Transverse colon (tissue), 4 donors: ENCODE measurements around the gene EXTL2. TPM values are rescaled to one million over a fixed set of nuclear protein-coding genes. Genes with fewer than 3 reads are reported as not detected.
"Not testable (repeated sequence)": the region's sequence is repeated elsewhere in the genome, so short reads cannot be mapped to it uniquely, and the experiment has no call there.

ENCODE experiments used
- DNase-seq: peaks from one replicate; pipeline ENCODE4 v3.0.0-alpha.2; 2019
- H3K27ac ChIP-seq, 4 donors: fragments of 200-600 bp; sonication (generic); 2 replicates each; pipeline ENCODE4 v1.5.1; 2016 to 2018; ENCODE audit warnings: inconsistent platforms in 4 of 4
- H3K27me3 ChIP-seq: fragments of 200-600 bp; sonication (generic); 2 replicates; pipeline ENCODE4 v1.5.1; 2017; ENCODE audit warnings: inconsistent platforms
- H3K36me3 ChIP-seq, 4 donors: fragments of 200-600 bp; sonication (generic); 2 replicates each; pipeline ENCODE4 v1.5.1; 2017 to 2019; ENCODE audit warnings: inconsistent platforms in 4 of 4
- H3K4me1 ChIP-seq, 4 donors: fragments of 200-600 bp; sonication (generic); 2 replicates each; pipeline ENCODE4 v1.5.1; 2017 to 2020; ENCODE audit warnings: inconsistent platforms in 4 of 4
- H3K4me3 ChIP-seq, 4 donors: fragments of 200-600 bp; sonication (generic); 1 replicate in 1 of 4; 2 replicates in 3 of 4; pipeline versions ENCODE4 v1.5.1 to v1.6.1; 2017 to 2019; ENCODE audit warnings: inconsistent platforms in 4 of 4
- H3K9me3 ChIP-seq, 2 donors: fragments of 200-600 bp; sonication (generic); 2 replicates each; pipeline ENCODE4 v1.5.1; 2017 to 2019; ENCODE audit warnings: inconsistent platforms in 2 of 2
- CTCF ChIP-seq, 5 experiments: fragments of 200-600 bp in 3 of 5; fragments of 450-650 bp in 2 of 5; sonication (generic) in 3 of 5; IDR thresholded peaks; 1 replicate in 2 of 5; 2 replicates in 3 of 5; pipeline ENCODE4 v1.5.1; 2016 to 2017; ENCODE audit warnings: antibody characterized with exemption in 5 of 5, inconsistent platforms in 3 of 5, mild to moderate bottlenecking in 2 of 5, moderate library complexity in 1 of 5
- EP300 ChIP-seq: sonication (generic); formaldehyde crosslinking; IDR thresholded peaks from one replicate; pipeline ENCODE4 v1.6.1; 2017; ENCODE audit warnings: antibody characterized with exemption, low read depth
- POLR2A ChIP-seq: fragments of 450-650 bp; IDR thresholded peaks from one replicate; pipeline ENCODE4 v1.6.1; 2016; ENCODE audit warnings: antibody characterized with exemption, mild to moderate bottlenecking, moderate library complexity
- POLR2AphosphoS5 ChIP-seq, 3 donors: sonication (generic); formaldehyde crosslinking; IDR thresholded peaks; one replicate each; pipeline ENCODE4 v1.6.1; 2016; ENCODE audit warnings: antibody characterized with exemption in 3 of 3
- WGBS, 2 donors: methylation state at CpG; one replicate each; pipeline ENCODE4 v1.1.5; 2018; ENCODE audit warnings: low coverage in 1 of 2; 5-methylcytosine and 5-hydroxymethylcytosine counted together
- in situ Hi-C, 4 donors: fragments of 200-750 bp; cut with MboI; loops; one replicate each; pipeline versions ENCODE4 v1.15.0 to v1.15.1; 2017; ENCODE audit warnings: low sequenced_read_pairs in 3 of 4, low pct_ligation_motif_present in 1 of 4, low pct_unique_long_range_greater_than_20kb in 1 of 4
- intact Hi-C: fragments of 100-400 bp; cut with DNase I; formaldehyde crosslinking; loops from one replicate; pipeline ENCODE4 v1.15.1; 2023; ENCODE audit warnings: low total_unique reads
- total RNA-seq, 4 donors: library from RNA; depleted of rRNA; stranded (reverse); fragments of >200 nt; gene quantifications; one replicate each; pipeline ENCODE4 v1.1.0, GENCODE V29; 2016

The EXTL2 gene
- total RNA-seq, 4 donors from 2014 or later, result 0.37 to 11.1 (median 5.4) TPM

GRCh38 chr1:100941580-100942216 is 47.1 kb upstream of the EXTL2 start:
- Histone ChIP-seq H3K27ac (no peak overlapping the region), H3K9me3 (no peaks in the 10 kb centered on the region), H3K4me3 (no peak overlapping the region), H3K27me3 (no peaks in the 10 kb centered on the region), H3K4me1 (no peaks in the 10 kb centered on the region), H3K36me3 (peaks cover 0 to 16% (median 3%) of the 10 kb centered on the region in 4 donors)
- DNase-seq, result no peak
- TF ChIP-seq EP300 (no peak), POLR2A (no peak), CTCF (IDR thresholded peaks at IDR 0.05) (no peak)
- in situ Hi-C loops, result no loop called here
- intact Hi-C loops, result no loop called here
- 85 to 95% methylated on average over 4 to 9 of the region's 9 CpGs for WGBS, 2 donors

- Histone ChIP-seq H3K4me3 (no peak overlapping the region), H3K27me3 (no peaks in the 10 kb centered on the region), H3K4me1 (no peaks in the 10 kb centered on the region), H3K27ac (no peak overlapping the region), H3K9me3 (no peaks in the 10 kb centered on the region), H3K36me3 (peaks cover 0 to 18% (median 3%) of the 10 kb centered on the region in 4 donors)
- DNase-seq, result no peak
- TF ChIP-seq POLR2A (no peak), POLR2AphosphoS5 (IDR thresholded peaks at IDR 0.05) (no peak), EP300 (no peak), CTCF (IDR thresholded peaks at IDR 0.05) (no peak)
- WGBS, 2 donors, result 67 to 83% methylated on average over 1 of the region's 1 CpG
- in situ Hi-C loops, result no loop called here
- intact Hi-C loops, result no loop called here
These were observed 46.5 kb upstream of the EXTL2 start for GRCh38 chr1:100941098-100941527.

GRCh38 chr1:100936194-100936967 is 41.7 kb upstream of the EXTL2 start:
- Histone ChIP-seq H3K4me1 (no peaks in the 10 kb centered on the region), H3K9me3 (no peaks in the 10 kb centered on the region), H3K4me3 (no peak overlapping the region), H3K27ac (no peak overlapping the region), H3K36me3 (peaks cover 0 to 15% (median 0%) of the 10 kb centered on the region in 4 donors), H3K27me3 (no peaks in the 10 kb centered on the region)
- no peak for TF ChIP-seq POLR2AphosphoS5 (IDR thresholded peaks at IDR 0.05)
- no peak for TF ChIP-seq EP300
- TF ChIP-seq POLR2A, result no peak
- in situ Hi-C loops, result no loop called here
- intact Hi-C loops, result no loop called here
- no peak for DNase-seq

GRCh38 chr1:100933555-100933954 is 38.9 kb upstream of the EXTL2 start:
- H3K36me3 ChIP-seq, result peaks cover 0 to 15% (median 0%) of the 10 kb centered on the region in 4 donors
- intact Hi-C loops, H3K4me1 ChIP-seq, H3K27me3 ChIP-seq, in situ Hi-C loops, H3K9me3 ChIP-seq, H3K27ac ChIP-seq, DNase-seq, H3K4me3 ChIP-seq: not testable (repeated sequence)
- 97 to 100% methylated on average over 1 to 2 of the region's 2 CpGs for WGBS, 2 donors

- intact Hi-C loops, result no loop called here
- no peaks in the 10 kb centered on the region for H3K4me1 ChIP-seq
- H3K4me3 ChIP-seq, result no peak overlapping the region
- no peak for DNase-seq
- TF ChIP-seq POLR2A, result no peak
- TF ChIP-seq EP300, result no peak
- TF ChIP-seq CTCF (IDR thresholded peaks at IDR 0.05), result no peak
- TF ChIP-seq POLR2AphosphoS5 (IDR thresholded peaks at IDR 0.05), result no peak
- in situ Hi-C loops, result no loop called here
- no peak overlapping the region for H3K27ac ChIP-seq
- H3K9me3 ChIP-seq, result no peaks in the 10 kb centered on the region
- no peaks in the 10 kb centered on the region for H3K27me3 ChIP-seq
- H3K36me3 ChIP-seq, result peaks cover 0 to 7% (median 0%) of the 10 kb centered on the region in 4 donors
- 90 to 100% methylated on average over 1 of the region's 1 CpG for WGBS, 2 donors
These were observed 37.1 kb upstream of the EXTL2 start for GRCh38 chr1:100931716-100932115.
